ENCODE data around the gene FCRL3.

DNA sequence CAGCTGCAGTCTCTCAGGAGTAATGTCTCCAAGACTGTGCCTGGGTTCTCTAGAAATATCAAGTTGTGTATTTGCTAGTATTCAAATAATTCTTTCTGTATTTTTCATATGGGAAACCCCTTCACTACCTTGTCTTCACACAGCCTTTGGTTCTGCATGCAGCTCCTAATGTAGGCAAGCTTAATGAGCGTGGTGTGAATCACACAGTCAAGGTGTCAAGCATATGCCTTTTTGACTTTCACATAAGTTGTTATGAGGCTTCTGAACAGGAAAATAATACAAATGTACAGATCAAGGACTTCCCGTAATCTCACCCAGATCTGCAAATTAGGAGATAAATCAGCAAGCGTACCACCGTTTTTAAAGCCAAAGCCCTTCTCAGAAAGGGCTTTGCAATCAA, at the start of gene FCRL3:
- TF ChIP-seq, protein P1, sequence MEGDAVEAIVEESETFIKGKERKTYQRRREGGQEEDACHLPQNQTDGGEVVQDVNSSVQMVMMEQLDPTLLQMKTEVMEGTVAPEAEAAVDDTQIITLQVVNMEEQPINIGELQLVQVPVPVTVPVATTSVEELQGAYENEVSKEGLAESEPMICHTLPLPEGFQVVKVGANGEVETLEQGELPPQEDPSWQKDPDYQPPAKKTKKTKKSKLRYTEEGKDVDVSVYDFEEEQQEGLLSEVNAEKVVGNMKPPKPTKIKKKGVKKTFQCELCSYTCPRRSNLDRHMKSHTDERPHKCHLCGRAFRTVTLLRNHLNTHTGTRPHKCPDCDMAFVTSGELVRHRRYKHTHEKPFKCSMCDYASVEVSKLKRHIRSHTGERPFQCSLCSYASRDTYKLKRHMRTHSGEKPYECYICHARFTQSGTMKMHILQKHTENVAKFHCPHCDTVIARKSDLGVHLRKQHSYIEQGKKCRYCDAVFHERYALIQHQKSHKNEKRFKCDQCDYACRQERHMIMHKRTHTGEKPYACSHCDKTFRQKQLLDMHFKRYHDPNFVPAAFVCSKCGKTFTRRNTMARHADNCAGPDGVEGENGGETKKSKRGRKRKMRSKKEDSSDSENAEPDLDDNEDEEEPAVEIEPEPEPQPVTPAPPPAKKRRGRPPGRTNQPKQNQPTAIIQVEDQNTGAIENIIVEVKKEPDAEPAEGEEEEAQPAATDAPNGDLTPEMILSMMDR (IDR thresholded peaks at IDR 0.05), result no peak
- no peak for TF ChIP-seq POLR2A (IDR thresholded peaks at IDR 0.05)
